IMR-90 (cell line): Measurements from ENCODE around the gene NOBOX. TPM values are rescaled to one million over a fixed set of nuclear protein-coding genes. Genes with fewer than 3 reads are reported as not detected.

Experiments
- ATAC-seq: fragments of 200-7000 bp; cut with Tn5 transposase; 2 replicates; pipeline ENCODE4 v1.9.1; 2020; ENCODE audit warnings: low read depth, mild to moderate bottlenecking, moderate library complexity
- BruUV-seq: library from RNA; stranded (reverse); fragments of 400-500 nt; replicated peaks from 2 replicates; lab custom pipeline; 2021; lab: Mats Ljungman, UMichigan
- CTCF ChIA-PET: fragments of 300-600 bp; formaldehyde crosslinking; extraction: SDS; loops from one replicate; lab custom pipeline; 2021; ENCODE audit warnings: antibody characterized with exemption; lab: Yijun Ruan, JAX
- POLR2A ChIA-PET: fragments of 300-600 bp; sonication (Branson Sonifier 250); formaldehyde crosslinking; loops from one replicate; lab custom pipeline; 2022; ENCODE audit warnings: antibody characterized with exemption; ENCODE audit not compliant: unreplicated experiment; lab: Charles Lee
- DNase-seq: peaks from one replicate; pipeline ENCODE4 v3.0.0; 2013
- H2AFZ ChIP-seq: replicated peaks from 2 replicates; pipeline ENCODE3; 2013; ENCODE audit warnings: low read length, mild to moderate bottlenecking; ENCODE audit not compliant: poor library complexity
- H2AK5ac ChIP-seq: 2 replicates; pipeline ENCODE4 v1.6.1; 2013; ENCODE audit warnings: low read depth, low read length, inconsistent platforms
- H2AK9ac ChIP-seq: replicated peaks from 2 replicates; pipeline ENCODE3; 2013; ENCODE audit warnings: mild to moderate bottlenecking, low read depth, low read length, moderate library complexity; ENCODE audit not compliant: poor library complexity
- H2BK120ac ChIP-seq: 2 replicates; pipeline ENCODE4 v1.6.1; 2013; ENCODE audit warnings: low read depth, low read length, inconsistent platforms
- H2BK15ac ChIP-seq: 3 replicates; pipeline ENCODE4 v1.6.1; 2013; ENCODE audit warnings: low read depth, low read length, inconsistent platforms
- H2BK20ac ChIP-seq: 2 replicates; pipeline ENCODE4 v1.6.1; 2013; ENCODE audit warnings: low read depth, mild to moderate bottlenecking, inconsistent platforms, low read length, moderate library complexity
- H2BK5ac ChIP-seq: 2 replicates; pipeline ENCODE4 v1.6.1; 2013; ENCODE audit warnings: mild to moderate bottlenecking, low read depth, low read length, inconsistent platforms; ENCODE audit not compliant: poor library complexity, severe bottlenecking
- H3K14ac ChIP-seq: replicated peaks from 2 replicates; pipeline ENCODE4 v1.6.1; 2013; ENCODE audit warnings: low read depth, low read length, inconsistent platforms
- H3K18ac ChIP-seq: 2 replicates; pipeline ENCODE4 v1.6.1; 2013; ENCODE audit warnings: low read depth, low read length, control low read depth
- H3K23ac ChIP-seq: 2 replicates; pipeline ENCODE4 v1.6.1; 2013; ENCODE audit warnings: low read depth, low read length, inconsistent platforms
- H3K27ac ChIP-seq: 2 replicates; pipeline ENCODE4 v1.5.1; 2013; ENCODE audit warnings: mild to moderate bottlenecking, control low read depth, low read length; ENCODE audit not compliant: insufficient read depth
- H3K27me3 ChIP-seq: 2 replicates; pipeline ENCODE4 v1.6.1; 2013; ENCODE audit warnings: low read length; ENCODE audit not compliant: control insufficient read depth, insufficient read depth
- H3K36me3 ChIP-seq: 2 replicates; pipeline ENCODE4 v1.6.1; 2013; ENCODE audit warnings: low read length, mixed read lengths; ENCODE audit not compliant: control insufficient read depth, insufficient read depth
- H3K4ac ChIP-seq: 2 replicates; pipeline ENCODE4 v1.6.1; 2013; ENCODE audit warnings: low read depth, low read length, inconsistent platforms
- H3K4me1 ChIP-seq: 2 replicates; pipeline ENCODE4 v1.6.1; 2013; ENCODE audit warnings: low read length, mixed read lengths; ENCODE audit not compliant: control insufficient read depth, insufficient read depth
- H3K4me2 ChIP-seq: 2 replicates; pipeline ENCODE4 v1.6.1; 2013; ENCODE audit warnings: low read depth, mild to moderate bottlenecking, control low read depth, low read length, moderate library complexity
- H3K4me3 ChIP-seq: 2 replicates; pipeline ENCODE4 v1.5.1; 2013; ENCODE audit warnings: low read depth, mild to moderate bottlenecking, control low read depth, low read length, moderate library complexity; ENCODE audit not compliant: insufficient read depth
- H3K56ac ChIP-seq: 2 replicates; pipeline ENCODE4 v1.6.1; 2013; ENCODE audit warnings: low read length, inconsistent platforms; ENCODE audit not compliant: insufficient read depth; ENCODE audit errors: extremely low read depth
- H3K79me1 ChIP-seq, 2 experiments: 2 replicates each; pipeline ENCODE4 v1.6.1; 2013; ENCODE audit warnings: low read length in 2 of 2, inconsistent platforms in 1 of 2, low read depth in 1 of 2
- H3K9ac ChIP-seq: 2 replicates; pipeline ENCODE4 v1.6.1; 2013; ENCODE audit warnings: low read depth, low read length, control low read depth
- H3K9me1 ChIP-seq: 2 replicates; pipeline ENCODE4 v1.6.1; 2013; ENCODE audit warnings: low read length, inconsistent platforms; ENCODE audit not compliant: insufficient read depth
- H3K9me3 ChIP-seq: 2 replicates; pipeline ENCODE4 v1.6.1; 2013; ENCODE audit warnings: low read length; ENCODE audit not compliant: control insufficient read depth, insufficient read depth
- H4K20me1 ChIP-seq: 2 replicates; pipeline ENCODE4 v1.6.1; 2013; ENCODE audit warnings: low read length, inconsistent platforms; ENCODE audit not compliant: insufficient read depth
- H4K5ac ChIP-seq: 2 replicates; pipeline ENCODE4 v1.6.1; 2013; ENCODE audit warnings: mild to moderate bottlenecking, low read depth, low read length, control low read depth
- H4K8ac ChIP-seq, 2 experiments: 2 replicates each; pipeline ENCODE4 v1.6.1; 2013; ENCODE audit warnings: low read depth in 2 of 2, low read length in 2 of 2, control low read depth in 1 of 2, inconsistent platforms in 1 of 2
- H4K91ac ChIP-seq: 2 replicates; pipeline ENCODE4 v1.6.1; 2013; ENCODE audit warnings: low read depth, low read length, inconsistent platforms; ENCODE audit not compliant: insufficient read depth
- CEBPB ChIP-seq: IDR thresholded peaks from 2 replicates; pipeline ENCODE4 v1.6.1; 2012; ENCODE audit warnings: low read depth, low read length, improper control_type of control experiment
- MXI1 ChIP-seq: IDR thresholded peaks from 2 replicates; pipeline ENCODE4 v1.6.1; 2012; ENCODE audit warnings: low read depth, mild to moderate bottlenecking, low read length, moderate library complexity, borderline replicate concordance
- NFE2L2 ChIP-seq: fragments of 150-350 bp; IDR thresholded peaks from 2 replicates; pipeline ENCODE4 v1.6.1; 2016; ENCODE audit warnings: low read depth, mild to moderate bottlenecking, low read length
- POLR2A ChIP-seq: IDR thresholded peaks from 2 replicates; pipeline ENCODE4 v1.6.1; 2012; ENCODE audit warnings: mild to moderate bottlenecking, low read depth, low read length
- WGBS, 2 experiments: methylation state at CpG; one replicate each; pipeline versions ENCODE4 v1.1.5 to v1.1.7; 2013; ENCODE audit warnings: missing lambda C conversion rate in 2 of 2; ENCODE audit not compliant: insufficient read length in 1 of 2; ENCODE audit errors: extremely low coverage in 2 of 2; 5-methylcytosine and 5-hydroxymethylcytosine counted together
- dilution Hi-C: fragments of 300-500 bp; cut with HindIII; formaldehyde crosslinking; loops from one replicate; pipeline ENCODE4 v1.14.3; 2018; ENCODE audit warnings: low sequenced_read_pairs; ENCODE audit not compliant: unreplicated experiment
- in situ Hi-C: fragments of 300-500 bp; cut with MboI; formaldehyde crosslinking; loops from 3 replicates; pipeline ENCODE4 v1.14.3; 2019; ENCODE audit warnings: low sequenced_read_pairs, inconsistent platforms, mixed read lengths
- intact Hi-C: fragments of 100-400 bp; cut with micrococcal nuclease; formaldehyde crosslinking; loops from 2 replicates; pipeline ENCODE4 v1.10.0; 2022
- polyA plus RNA-seq, 3 experiments: library from polyadenylated mRNA; depleted of rRNA; stranded (reverse); fragments of >200 nt; gene quantifications; 2 replicates each; pipeline ENCODE4 v1.2.3, GENCODE V29; 2012; ENCODE audit warnings: low replicate concordance in 1 of 3
- total RNA-seq: library from RNA; depleted of rRNA; stranded (reverse); fragments of >200 nt; gene quantifications from 2 replicates; pipeline ENCODE4 v1.2.3, GENCODE V29; 2012

The NOBOX gene
- total and polyA plus RNA-seq, 2 of the 4 experiments (the other 2 are of a cell fraction), result not detected

DNA sequence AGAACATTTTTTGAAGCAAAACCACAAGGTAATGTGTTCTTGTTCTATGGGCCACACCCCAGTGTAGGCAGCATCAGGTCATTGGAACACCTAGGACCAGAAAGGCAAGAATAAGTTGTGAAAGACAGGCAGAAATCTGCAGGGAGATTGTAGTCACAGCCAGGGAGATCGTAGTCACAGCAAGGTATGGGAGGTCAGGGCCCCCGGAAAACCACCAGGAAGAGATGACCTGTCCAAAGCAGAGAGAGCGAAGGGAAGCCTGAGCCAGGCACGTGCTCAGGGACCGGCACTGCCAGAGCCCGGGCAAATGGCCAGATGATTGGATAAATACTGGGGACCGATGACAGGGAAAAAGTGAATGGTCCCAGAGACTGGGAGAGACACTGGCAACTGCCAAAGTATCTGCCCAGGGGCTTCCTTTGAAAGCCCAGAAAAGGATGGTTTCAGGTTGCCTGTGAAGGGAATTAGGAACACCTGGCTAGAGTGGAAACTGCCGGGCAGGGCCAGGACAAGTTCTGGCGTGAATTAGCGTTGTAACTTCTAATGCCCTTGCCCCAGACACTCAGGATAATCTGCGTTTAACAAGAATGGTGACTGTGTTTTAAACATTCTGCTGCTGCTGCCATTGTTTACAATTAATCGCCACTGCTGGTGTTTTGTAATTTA lies 3.9 kb upstream of the NOBOX start:
- Histone ChIP-seq H3K23ac (no peak overlapping the region), H2AK5ac (no peak overlapping the region), H3K4me3 (no peak overlapping the region), H4K20me1 (no peaks in the 10 kb centered on the region), H4K91ac (no peak overlapping the region), H3K4ac (no peak overlapping the region), H2AK9ac (no peak overlapping the region), H3K79me1 (no peaks in the 10 kb centered on the region), H2BK15ac (no peak overlapping the region), H3K27me3 (no peaks in the 10 kb centered on the region), H3K9me3 (peaks cover 12% of the 10 kb centered on the region; the same call in 1 of the 2 replicates), H3K56ac (no peak overlapping the region), H4K5ac (no peak overlapping the region), H3K14ac (no peak overlapping the region), H3K36me3 (no peaks in the 10 kb centered on the region), H3K18ac (no peak overlapping the region), H2AFZ (no peak overlapping the region), H3K4me2 (no peak overlapping the region), H3K4me1 (no peaks in the 10 kb centered on the region), H2BK20ac (no peak overlapping the region), H2BK5ac (no peak overlapping the region), H2BK120ac (no peak overlapping the region), H3K9ac (no peak overlapping the region), H3K27ac (no peak overlapping the region), H3K9me1 (no peaks in the 10 kb centered on the region), H4K8ac (no peak overlapping the region)
- dilution Hi-C loops, result no loop called here
- CTCF ChIA-PET, result no interaction called here
- BruUV-seq, result no TSS peak
- in situ Hi-C loops, result no loop called here
- no peak for TF ChIP-seq CEBPB
- TF ChIP-seq POLR2A, result no peak
- no peak for TF ChIP-seq NFE2L2
- no peak for TF ChIP-seq MXI1
- ATAC-seq (no peak), DNase-seq (no peak)
- POLR2A ChIA-PET, result no interaction called here
- intact Hi-C loops, result no loop called here
- WGBS, 2 experiments, result 31% methylated on average over 7 of the region's 12 CpGs; no CpG with 5 or more reads in 1 of the 2 experiments
